HS-5 (cell line): ENCODE measurements around the gene SIGLEC15.

ENCODE experiments used
- DNase-seq: peaks from one replicate; pipeline ENCODE4 v3.0.0-alpha.2; 2012; ENCODE audit warnings: low read depth

The SIGLEC15 gene

GRCh38 chr18:45879681-45880655 lies 54.5 kb downstream of the SIGLEC15 start:
- DNase-seq, result no peak

GRCh38 chr18:45880876-45881558 lies 55.5 kb downstream of the SIGLEC15 start:
- no peak for DNase-seq

GRCh38 chr18:45887585-45887984 lies 62.1 kb downstream of the SIGLEC15 start:
- DNase-seq, result no peak

GRCh38 chr18:45889419-45890064 lies 64.1 kb downstream of the SIGLEC15 start:
- DNase-seq, result no peak

GRCh38 chr18:45890606-45891005 lies 65.1 kb downstream of the SIGLEC15 start:
- DNase-seq, result no peak

GRCh38 chr18:45891806-45892205 lies 66.3 kb downstream of the SIGLEC15 start:
- no peak for DNase-seq
